Gastrocnemius medialis (tissue), 4 donors: Measurements from ENCODE around the gene CPLX1.

Source experiments
- POLR2A ChIP-seq, 2 donors: fragments of 450-650 bp; IDR thresholded peaks; one replicate each; pipeline ENCODE4 v1.6.1; 2017; ENCODE audit warnings: antibody characterized with exemption in 2 of 2, mild to moderate bottlenecking in 2 of 2, moderate library complexity in 2 of 2
- TF ChIP-seq, protein P1 (sequence below), 5 experiments: fragments of 450-650 bp in 3 of 5; fragments of 200-600 bp in 2 of 5; sonication (generic) in 2 of 5; IDR thresholded peaks in 4 of 5; conservative IDR thresholded peaks in 1 of 5; 1 replicate in 4 of 5; 2 replicates in 1 of 5; pipeline ENCODE4 v1.5.1; 2016 to 2019; ENCODE audit warnings: antibody characterized with exemption in 5 of 5, mild to moderate bottlenecking in 3 of 5, moderate library complexity in 3 of 5

DNA sequence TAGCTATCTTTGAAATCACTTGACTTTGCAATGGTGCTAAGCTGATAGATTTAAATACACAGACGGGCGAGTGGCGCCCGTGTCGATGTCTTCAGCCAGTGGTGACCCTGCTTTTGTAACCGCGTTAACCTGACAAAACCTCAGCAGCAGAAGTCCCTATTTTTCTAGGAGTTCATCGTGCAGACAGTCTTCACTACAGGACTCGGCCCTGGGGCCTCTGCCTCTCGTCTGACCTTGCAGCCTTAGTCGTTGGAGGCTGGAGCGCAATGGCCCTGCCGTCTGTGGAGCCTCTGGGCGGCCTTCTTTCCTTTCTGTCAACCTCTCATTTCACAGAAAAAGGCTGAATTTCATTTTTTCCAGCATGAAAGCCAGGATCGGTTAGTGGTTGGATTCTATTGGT is 57.9 kb downstream of the CPLX1 start:
- TF ChIP-seq, protein P1, sequence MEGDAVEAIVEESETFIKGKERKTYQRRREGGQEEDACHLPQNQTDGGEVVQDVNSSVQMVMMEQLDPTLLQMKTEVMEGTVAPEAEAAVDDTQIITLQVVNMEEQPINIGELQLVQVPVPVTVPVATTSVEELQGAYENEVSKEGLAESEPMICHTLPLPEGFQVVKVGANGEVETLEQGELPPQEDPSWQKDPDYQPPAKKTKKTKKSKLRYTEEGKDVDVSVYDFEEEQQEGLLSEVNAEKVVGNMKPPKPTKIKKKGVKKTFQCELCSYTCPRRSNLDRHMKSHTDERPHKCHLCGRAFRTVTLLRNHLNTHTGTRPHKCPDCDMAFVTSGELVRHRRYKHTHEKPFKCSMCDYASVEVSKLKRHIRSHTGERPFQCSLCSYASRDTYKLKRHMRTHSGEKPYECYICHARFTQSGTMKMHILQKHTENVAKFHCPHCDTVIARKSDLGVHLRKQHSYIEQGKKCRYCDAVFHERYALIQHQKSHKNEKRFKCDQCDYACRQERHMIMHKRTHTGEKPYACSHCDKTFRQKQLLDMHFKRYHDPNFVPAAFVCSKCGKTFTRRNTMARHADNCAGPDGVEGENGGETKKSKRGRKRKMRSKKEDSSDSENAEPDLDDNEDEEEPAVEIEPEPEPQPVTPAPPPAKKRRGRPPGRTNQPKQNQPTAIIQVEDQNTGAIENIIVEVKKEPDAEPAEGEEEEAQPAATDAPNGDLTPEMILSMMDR (IDR thresholded peaks at IDR 0.05 in 4 of 5, conservative IDR thresholded peaks at IDR 0.05 in 1 of 5) = no peak
- no peak for TF ChIP-seq POLR2A (IDR thresholded peaks at IDR 0.05)
